GM13977 (cell line): ENCODE results near the gene PPP3R1.

Experiments
- DNase-seq: peaks from one replicate; pipeline ENCODE4 v3.0.0; 2012; ENCODE audit warnings: low spot score
- in situ Hi-C: fragments of 300-500 bp; cut with MboI; formaldehyde crosslinking; loops from one replicate; pipeline ENCODE4 v1.12.0; 2022; ENCODE audit warnings: low sequenced_read_pairs, low pct_unique_long_range_greater_than_20kb, mixed read lengths, inconsistent platforms; ENCODE audit not compliant: unreplicated experiment
- TF ChIP-seq, protein P1 (sequence below): IDR thresholded peaks from 2 replicates; pipeline ENCODE4 v1.5.1; 2012; ENCODE audit warnings: mild to moderate bottlenecking, control low read depth; ENCODE audit not compliant: insufficient read depth; ENCODE audit errors: extremely low read depth, missing control alignments

The PPP3R1 gene

GRCh38 chr2:68234405-68234804, 17.9 kb downstream of the PPP3R1 start:
- DNase-seq: no peak
- in situ Hi-C loops: no loop called here
- TF ChIP-seq, protein P1, sequence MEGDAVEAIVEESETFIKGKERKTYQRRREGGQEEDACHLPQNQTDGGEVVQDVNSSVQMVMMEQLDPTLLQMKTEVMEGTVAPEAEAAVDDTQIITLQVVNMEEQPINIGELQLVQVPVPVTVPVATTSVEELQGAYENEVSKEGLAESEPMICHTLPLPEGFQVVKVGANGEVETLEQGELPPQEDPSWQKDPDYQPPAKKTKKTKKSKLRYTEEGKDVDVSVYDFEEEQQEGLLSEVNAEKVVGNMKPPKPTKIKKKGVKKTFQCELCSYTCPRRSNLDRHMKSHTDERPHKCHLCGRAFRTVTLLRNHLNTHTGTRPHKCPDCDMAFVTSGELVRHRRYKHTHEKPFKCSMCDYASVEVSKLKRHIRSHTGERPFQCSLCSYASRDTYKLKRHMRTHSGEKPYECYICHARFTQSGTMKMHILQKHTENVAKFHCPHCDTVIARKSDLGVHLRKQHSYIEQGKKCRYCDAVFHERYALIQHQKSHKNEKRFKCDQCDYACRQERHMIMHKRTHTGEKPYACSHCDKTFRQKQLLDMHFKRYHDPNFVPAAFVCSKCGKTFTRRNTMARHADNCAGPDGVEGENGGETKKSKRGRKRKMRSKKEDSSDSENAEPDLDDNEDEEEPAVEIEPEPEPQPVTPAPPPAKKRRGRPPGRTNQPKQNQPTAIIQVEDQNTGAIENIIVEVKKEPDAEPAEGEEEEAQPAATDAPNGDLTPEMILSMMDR: no peak

DNA sequence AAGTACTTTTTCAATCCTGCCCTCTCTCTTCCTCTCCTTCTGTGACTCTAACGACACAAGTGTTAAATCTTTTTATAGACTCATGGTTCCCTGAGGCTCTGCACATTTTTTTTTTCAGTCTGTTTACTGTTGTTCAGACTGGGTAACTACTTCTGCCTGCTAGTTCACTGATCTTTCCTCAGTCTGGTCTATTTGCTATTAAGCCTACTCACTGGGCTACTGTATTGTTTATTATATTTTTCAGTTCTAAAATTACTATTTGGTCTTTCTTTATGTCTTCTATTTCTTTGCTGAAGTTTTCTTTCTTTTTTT, 21.3 kb downstream of the PPP3R1 start:
- in situ Hi-C loops: no loop called here
- DNase-seq: no peak
- TF ChIP-seq, protein P1: no peak

GRCh38 chr2:68230241-68231060, 21.9 kb downstream of the PPP3R1 start:
- in situ Hi-C loops: no loop called here
- TF ChIP-seq, protein P1: no peak
- no peak for DNase-seq

DNA sequence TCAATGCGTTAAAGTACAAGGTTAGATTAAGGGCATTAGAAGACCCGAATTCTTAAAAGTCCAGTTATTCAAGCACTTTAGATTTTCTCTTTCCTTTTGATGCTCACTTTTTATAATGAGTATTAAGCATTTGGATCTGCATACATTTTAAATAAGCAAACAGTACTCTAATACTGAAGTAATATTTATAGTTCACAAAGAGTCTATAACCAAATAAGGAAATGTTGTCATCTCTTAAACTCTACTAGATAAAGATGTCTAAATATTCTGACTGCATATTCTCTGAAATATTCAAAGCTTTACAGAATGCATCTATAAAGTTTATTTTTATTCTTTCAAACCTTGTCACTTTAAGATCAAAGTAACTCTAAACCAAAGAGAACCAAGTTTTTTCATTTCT, 25.5 kb downstream of the PPP3R1 start:
- TF ChIP-seq, protein P1: no peak
- in situ Hi-C loops: no loop called here
- no peak for DNase-seq

- TF ChIP-seq, protein P1: peak; percentile 61
- in situ Hi-C loops: no loop called here
Measured at GRCh38 chr2:68225119-68225632, 27.2 kb downstream of the PPP3R1 start.

DNA sequence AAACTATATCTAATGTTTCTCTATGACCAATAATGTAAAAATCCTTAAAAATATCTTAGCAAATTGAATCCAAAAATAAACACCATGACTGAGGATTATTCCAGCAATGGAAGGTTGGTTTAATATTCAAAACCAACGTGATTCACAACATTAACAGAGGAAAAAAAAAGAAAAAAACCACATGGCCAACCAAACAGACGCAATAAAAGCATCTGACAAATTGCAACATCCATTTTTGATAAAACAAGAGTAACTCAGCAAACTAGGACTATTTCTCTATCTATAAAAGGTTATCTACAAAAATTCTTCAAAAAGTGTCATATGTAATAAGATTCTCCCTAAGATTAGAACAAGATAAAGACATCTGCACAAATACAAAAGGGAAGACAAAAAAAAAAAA, 28.9 kb downstream of the PPP3R1 start:
- DNase-seq: no peak
- TF ChIP-seq, protein P1: no peak
- in situ Hi-C loops: no loop called here

More at GRCh38 chr2:68225119-68225632, 27.2 kb downstream of the PPP3R1 start:
- no peak for DNase-seq
